Putamen (tissue), 1 donor: Measurements from ENCODE around the gene IGSF11.
"Not testable (repeated sequence)": the region's sequence is repeated elsewhere in the genome, so short reads cannot be mapped to it uniquely, and the experiment has no call there.

Experiments used
- DNase-seq: peaks from one replicate; pipeline ENCODE4 v3.0.0-alpha.2; 2016; ENCODE audit warnings: low spot score

The IGSF11 gene

GRCh38 chr3:118882353-118882947 is 152.2 kb downstream of the IGSF11 start:
- DNase-seq: peak; percentile 77

- DNase-seq: no peak
These were observed 166.6 kb downstream of the IGSF11 start for GRCh38 chr3:118868051-118868450.

- DNase-seq: no peak
These were observed 170.8 kb downstream of the IGSF11 start for GRCh38 chr3:118863731-118864322.

GRCh38 chr3:118859950-118860349 is 174.7 kb downstream of the IGSF11 start:
- no peak for DNase-seq

- not testable (repeated sequence) for DNase-seq
These were observed 183.0 kb downstream of the IGSF11 start for GRCh38 chr3:118851466-118852193.

- DNase-seq: no peak
These were observed 184.0 kb downstream of the IGSF11 start for GRCh38 chr3:118850687-118851086.
